Activated CD8-positive, alpha-beta T cell treated with anti-CD3 and anti-CD28 coated beads for 36 hours (primary cell): ENCODE data around the gene WTIP. TPM values are rescaled to one million over a fixed set of nuclear protein-coding genes. Genes with fewer than 3 reads are reported as not detected.

Experiments
- ATAC-seq: fragments of 200-7000 bp; cut with Tn5 transposase; one replicate; pipeline ENCODE4 v1.10.0; 2021; ENCODE audit warnings: mild to moderate bottlenecking, moderate library complexity
- CTCF ChIA-PET: fragments of 350-600 bp; sonication (Branson Sonifier 250); formaldehyde crosslinking; loops from one replicate; lab custom pipeline; 2021; ENCODE audit warnings: antibody characterized with exemption; lab: Charles Lee
- POLR2A ChIA-PET: fragments of 350-600 bp; sonication (Branson Sonifier 250); formaldehyde crosslinking; loops from one replicate; lab custom pipeline; 2021; ENCODE audit warnings: antibody characterized with exemption; lab: Charles Lee
- DNase-seq: peaks from one replicate; pipeline ENCODE4 v3.0.0-alpha.2; 2020
- H3K27ac Mint-ChIP-seq: one replicate; pipeline ENCODE4 v1.8.0; 2021; ENCODE audit warnings: mild to moderate bottlenecking, mixed read lengths
- H3K27me3 Mint-ChIP-seq: one replicate; pipeline ENCODE4 v1.8.0; 2021; ENCODE audit warnings: mixed read lengths
- H3K36me3 Mint-ChIP-seq: one replicate; pipeline ENCODE4 v1.8.0; 2021; ENCODE audit warnings: low read depth, mixed read lengths
- H3K4me1 Mint-ChIP-seq: one replicate; pipeline ENCODE4 v1.8.0; 2021; ENCODE audit warnings: low read depth, mixed read lengths
- H3K4me3 Mint-ChIP-seq: one replicate; pipeline ENCODE4 v1.8.0; 2021; ENCODE audit warnings: mild to moderate bottlenecking, moderate library complexity, mixed read lengths
- H3K9me3 Mint-ChIP-seq: one replicate; pipeline ENCODE4 v1.8.0; 2021; ENCODE audit warnings: mixed read lengths
- intact Hi-C: fragments of 100-400 bp; cut with micrococcal nuclease; formaldehyde crosslinking; loops from one replicate; pipeline ENCODE4 v1.10.0; 2022
- total RNA-seq, 2 experiments: library from RNA; stranded (reverse); gene quantifications; one replicate each; pipeline ENCODE4 v1.2.3, GENCODE V29; 2021
- TF ChIP-seq, protein P1 (sequence below): fragments of 200-600 bp; IDR thresholded peaks from one replicate; pipeline ENCODE4 v1.8.0; 2022; ENCODE audit warnings: antibody characterized with exemption, mild to moderate bottlenecking

WTIP gene
- total RNA-seq, 2 experiments from 2014 or later, result 0.54 to 0.63 TPM

DNA sequence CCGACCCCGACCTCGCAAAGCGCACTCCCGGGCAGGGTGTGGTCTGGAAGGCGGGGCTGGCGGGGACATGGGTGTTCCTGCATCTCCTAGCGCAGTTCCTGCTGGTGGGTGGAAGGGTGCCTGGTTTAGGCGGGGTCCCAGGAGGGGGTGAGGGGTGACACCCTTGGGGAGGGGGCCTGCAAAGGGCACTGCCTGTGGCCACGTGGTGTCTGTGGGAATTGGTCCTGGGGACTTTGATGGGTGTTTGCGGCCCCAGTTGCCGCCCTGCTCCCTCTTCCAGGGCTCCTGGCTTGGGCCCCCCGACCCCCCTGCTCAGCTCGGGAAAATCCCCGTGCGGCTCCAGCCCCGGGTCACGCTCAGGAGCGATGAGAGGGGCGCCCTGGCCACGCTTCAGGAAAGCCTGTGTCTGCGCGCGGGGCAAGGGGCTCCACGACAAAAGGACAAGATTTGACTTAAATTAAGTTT lies 19.1 kb downstream of the WTIP start:
- POLR2A ChIA-PET, result interaction anchor here (2.3 kb wide), 1 partner anchor 25 kb away, joined by 10 read pairs; no protein-coding TSS in a partner anchor
- ATAC-seq (peak; percentile 6), DNase-seq (no peak)
- CTCF ChIA-PET, result interaction anchor here (0.9 to 1.8 kb wide), 7 partner anchors 15 to 274 kb away, joined by 3 to 8 read pairs (median 4); no protein-coding TSS in a partner anchor
- Mint-ChIP-seq H3K4me3 (no peak overlapping the region), H3K27me3 (peaks cover 5% of the 10 kb centered on the region), H3K9me3 (no peaks in the 10 kb centered on the region), H3K36me3 (no peaks in the 10 kb centered on the region), H3K27ac (no peak overlapping the region), H3K4me1 (peaks cover 7% of the 10 kb centered on the region)
- intact Hi-C loops, result no loop called here
- TF ChIP-seq, protein P1, sequence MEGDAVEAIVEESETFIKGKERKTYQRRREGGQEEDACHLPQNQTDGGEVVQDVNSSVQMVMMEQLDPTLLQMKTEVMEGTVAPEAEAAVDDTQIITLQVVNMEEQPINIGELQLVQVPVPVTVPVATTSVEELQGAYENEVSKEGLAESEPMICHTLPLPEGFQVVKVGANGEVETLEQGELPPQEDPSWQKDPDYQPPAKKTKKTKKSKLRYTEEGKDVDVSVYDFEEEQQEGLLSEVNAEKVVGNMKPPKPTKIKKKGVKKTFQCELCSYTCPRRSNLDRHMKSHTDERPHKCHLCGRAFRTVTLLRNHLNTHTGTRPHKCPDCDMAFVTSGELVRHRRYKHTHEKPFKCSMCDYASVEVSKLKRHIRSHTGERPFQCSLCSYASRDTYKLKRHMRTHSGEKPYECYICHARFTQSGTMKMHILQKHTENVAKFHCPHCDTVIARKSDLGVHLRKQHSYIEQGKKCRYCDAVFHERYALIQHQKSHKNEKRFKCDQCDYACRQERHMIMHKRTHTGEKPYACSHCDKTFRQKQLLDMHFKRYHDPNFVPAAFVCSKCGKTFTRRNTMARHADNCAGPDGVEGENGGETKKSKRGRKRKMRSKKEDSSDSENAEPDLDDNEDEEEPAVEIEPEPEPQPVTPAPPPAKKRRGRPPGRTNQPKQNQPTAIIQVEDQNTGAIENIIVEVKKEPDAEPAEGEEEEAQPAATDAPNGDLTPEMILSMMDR, result no peak

DNA sequence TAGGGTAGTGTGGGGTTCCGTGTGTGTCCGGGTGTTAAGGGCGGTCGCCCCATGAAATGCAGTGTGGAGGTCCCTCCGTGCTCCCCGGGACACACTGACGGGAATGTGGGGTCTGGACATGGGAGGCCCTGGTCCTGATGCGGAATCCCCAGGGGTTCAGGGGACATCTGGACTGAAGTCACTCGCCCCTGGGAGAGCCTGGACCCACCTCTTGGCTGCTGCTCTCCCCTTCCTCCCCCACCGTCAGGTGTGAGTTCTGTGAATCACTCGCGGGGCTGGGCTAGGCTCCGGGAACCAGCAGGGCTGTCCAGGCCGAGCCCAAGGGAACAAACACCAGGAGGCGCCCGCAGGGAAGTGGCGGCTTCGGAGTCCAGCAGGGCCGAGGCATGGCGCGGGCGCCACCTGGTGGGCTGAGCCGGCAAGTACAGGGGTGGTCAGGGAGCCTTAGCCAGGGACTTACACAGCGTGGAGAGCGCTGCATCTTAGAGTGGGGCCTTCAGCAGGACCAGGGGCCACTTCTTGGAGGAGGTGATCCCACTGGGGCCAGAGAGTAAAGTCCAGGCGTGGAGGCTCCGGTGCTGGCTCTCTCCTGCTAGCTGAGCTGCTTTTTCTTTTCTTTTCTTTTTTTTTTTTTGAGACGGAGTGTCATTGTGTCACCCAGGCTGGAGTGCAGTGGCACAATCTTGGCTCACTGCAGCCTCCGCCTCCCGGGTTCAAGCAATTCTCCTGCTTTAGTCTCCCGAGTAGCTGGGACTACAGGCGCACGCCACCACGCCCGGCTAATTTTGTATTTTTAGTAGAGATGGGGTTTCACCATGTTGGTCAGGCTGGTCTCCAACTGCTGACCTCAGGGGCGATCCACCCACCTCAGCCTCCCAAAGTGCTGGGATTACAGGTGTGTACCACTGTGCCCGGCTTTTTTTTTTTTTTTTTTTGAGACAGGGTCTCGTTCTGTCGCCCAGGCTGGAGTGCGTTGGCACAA lies 20.1 kb downstream of the WTIP start:
- CTCF ChIA-PET, result interaction anchor here (0.9 to 1.8 kb wide), 5 partner anchors 16 to 275 kb away, joined by 3 to 8 read pairs (median 4); no protein-coding TSS in a partner anchor
- intact Hi-C loops, result no loop called here
- no peaks in the 10 kb centered on the region for H3K9me3 Mint-ChIP-seq

DNA sequence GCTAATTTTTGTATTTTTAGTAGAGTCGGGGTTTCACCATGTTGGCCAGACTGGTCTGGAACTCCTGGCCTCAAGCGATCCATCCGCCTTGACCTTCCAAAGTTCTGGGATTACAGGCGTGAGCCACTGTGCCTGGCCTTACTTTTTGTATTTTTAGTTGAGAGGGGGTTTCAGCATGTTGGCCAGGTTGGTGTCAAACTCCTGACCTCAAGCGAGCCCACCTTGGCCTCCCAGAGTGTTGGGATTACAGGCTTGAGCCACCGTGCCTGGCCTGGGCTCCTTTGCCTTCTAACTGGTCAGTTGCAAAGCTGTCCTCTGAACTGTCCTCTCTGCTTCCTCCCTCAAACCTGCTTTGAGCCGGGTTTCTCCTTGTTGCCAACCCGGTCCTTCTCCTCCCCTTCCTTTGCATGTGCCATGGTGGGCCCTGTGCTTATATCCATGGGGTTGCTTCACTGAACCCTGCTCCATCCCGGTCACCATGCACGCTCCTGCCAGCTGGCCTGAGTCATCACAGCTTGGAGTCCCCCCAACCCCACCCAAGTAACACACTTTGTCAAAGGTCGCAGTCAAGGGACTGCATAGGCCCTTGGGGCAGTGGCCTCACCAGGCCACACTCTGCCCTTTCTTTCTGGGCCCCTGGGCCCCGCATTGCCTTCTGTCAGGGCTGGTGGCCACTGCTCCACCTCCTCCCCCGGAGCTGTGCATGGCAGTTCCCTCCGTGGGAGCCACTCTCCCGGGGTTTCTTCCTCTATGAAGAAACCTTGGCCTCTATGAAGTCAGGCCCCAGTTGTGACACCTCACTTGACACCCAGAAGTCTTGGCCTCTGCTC lies 21.2 kb downstream of the WTIP start:
- no peaks in the 10 kb centered on the region for H3K36me3 Mint-ChIP-seq
- no peak overlapping the region for H3K27ac Mint-ChIP-seq
- no peak overlapping the region for H3K4me3 Mint-ChIP-seq
- H3K9me3 Mint-ChIP-seq, result no peaks in the 10 kb centered on the region
- intact Hi-C loops, result no loop called here
- ChIA-PET CTCF (interaction anchor here (1.2 kb wide), 1 partner anchor 210 kb away, joined by 3 read pairs; no protein-coding TSS in a partner anchor), POLR2A (no interaction called here)
- ATAC-seq (no peak), DNase-seq (no peak)
- peaks cover 8% of the 10 kb centered on the region for H3K27me3 Mint-ChIP-seq
- TF ChIP-seq, protein P1, result no peak
- H3K4me1 Mint-ChIP-seq, result peaks cover 7% of the 10 kb centered on the region

More for the DNA sequence above, 20.1 kb downstream of the WTIP start:
- Mint-ChIP-seq H3K4me3 (no peak overlapping the region), H3K36me3 (no peaks in the 10 kb centered on the region), H3K27me3 (peaks cover 5% of the 10 kb centered on the region), H3K4me1 (peaks cover 7% of the 10 kb centered on the region), H3K27ac (no peak overlapping the region)
- ATAC-seq (peak; percentile 94), DNase-seq (peak; percentile 91)
- POLR2A ChIA-PET, result no interaction called here
- TF ChIP-seq, protein P1, result peak; percentile 98

DNA sequence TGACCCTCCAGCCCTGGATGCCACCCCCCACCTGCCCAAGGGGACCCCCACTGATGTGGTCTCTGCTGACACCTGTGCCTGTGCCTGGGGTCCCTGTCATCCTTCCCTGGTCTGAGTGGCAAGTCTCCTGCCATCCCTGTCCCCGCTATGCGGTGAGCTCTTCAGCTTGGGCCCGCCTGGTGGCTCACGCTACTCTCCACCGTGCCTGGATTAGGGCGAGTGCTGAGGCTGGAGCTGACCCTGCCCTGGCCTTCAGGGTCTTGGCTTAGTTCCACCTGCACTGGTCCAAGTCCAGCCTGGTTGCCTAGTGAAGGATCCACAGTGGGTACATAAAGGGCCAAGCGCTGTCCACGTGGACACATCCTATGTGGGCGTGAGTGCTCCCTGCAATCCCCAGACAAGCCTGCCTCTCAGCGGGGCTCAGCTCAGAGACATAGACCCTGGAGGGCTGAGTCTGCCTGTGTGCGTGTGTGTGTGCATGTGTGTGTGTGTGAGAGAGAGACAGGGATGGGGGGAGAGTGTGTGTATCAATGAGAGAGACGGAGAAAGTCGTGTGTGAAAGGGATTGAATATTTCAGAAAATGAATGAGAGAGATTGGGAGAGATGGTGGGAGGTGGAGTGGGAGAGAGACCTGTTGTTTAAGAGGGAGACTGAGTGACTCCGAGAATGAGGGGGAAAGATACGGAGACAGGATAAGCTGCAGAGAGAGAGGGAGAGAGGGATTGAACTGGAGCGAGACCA lies 22.1 kb downstream of the WTIP start:
- Mint-ChIP-seq H3K36me3 (no peaks in the 10 kb centered on the region), H3K4me1 (peaks cover 7% of the 10 kb centered on the region), H3K4me3 (no peak overlapping the region), H3K27me3 (peaks cover 8% of the 10 kb centered on the region), H3K9me3 (no peaks in the 10 kb centered on the region), H3K27ac (no peak overlapping the region)
- no peak for DNase-seq
- TF ChIP-seq, protein P1, result no peak
- ATAC-seq, result no peak
- ChIA-PET CTCF (interaction anchor here (1.2 kb wide), 1 partner anchor 209 kb away, joined by 3 read pairs; no protein-coding TSS in a partner anchor), POLR2A (no interaction called here)
- intact Hi-C loops, result no loop called here
